ENCODE results near the gene VN1R2.
"Not testable (repeated sequence)": the region's sequence is repeated elsewhere in the genome, so short reads cannot be mapped to it uniquely, and the experiment has no call there.

VN1R2 gene, protein sequence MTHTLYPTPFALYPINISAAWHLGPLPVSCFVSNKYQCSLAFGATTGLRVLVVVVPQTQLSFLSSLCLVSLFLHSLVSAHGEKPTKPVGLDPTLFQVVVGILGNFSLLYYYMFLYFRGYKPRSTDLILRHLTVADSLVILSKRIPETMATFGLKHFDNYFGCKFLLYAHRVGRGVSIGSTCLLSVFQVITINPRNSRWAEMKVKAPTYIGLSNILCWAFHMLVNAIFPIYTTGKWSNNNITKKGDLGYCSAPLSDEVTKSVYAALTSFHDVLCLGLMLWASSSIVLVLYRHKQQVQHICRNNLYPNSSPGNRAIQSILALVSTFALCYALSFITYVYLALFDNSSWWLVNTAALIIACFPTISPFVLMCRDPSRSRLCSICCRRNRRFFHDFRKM

DNA sequence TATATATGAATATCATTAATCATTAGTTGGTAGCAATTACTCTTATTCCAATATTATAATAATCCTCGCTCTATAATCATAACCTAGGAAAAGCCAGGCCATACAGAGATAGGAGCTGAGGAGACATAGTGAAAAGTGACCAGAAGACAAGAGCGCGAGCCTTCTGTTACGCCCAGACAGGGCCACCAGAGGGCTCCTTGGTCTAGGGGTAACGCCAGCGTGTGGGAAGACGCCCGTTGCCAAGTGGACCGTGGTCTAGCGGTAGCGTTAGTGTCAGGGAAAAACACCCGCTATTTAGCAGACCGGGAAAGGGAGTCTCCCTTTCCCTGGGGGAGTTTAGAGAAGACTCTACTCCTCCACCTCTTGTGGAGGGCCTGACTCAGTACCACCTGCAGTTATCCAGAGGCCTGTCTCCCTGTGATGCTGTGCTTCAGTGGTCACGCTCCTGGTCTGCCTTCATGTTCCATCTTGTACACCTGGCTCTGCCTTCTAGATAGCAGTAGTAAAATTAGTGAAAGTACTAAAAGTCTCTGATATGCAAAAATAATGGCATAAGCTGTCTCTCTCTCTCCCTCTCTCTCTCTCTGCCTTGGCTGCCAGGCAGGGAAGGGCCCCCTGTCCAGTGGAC is at the start of gene VN1R2:
TSS of gene VN1R2 (plus strand) at position 578 of the 628 bp plus-strand sequence. CDS start 84 bp downstream, outside the sequence.
- DNase-seq, result not testable (repeated sequence)

DNA sequence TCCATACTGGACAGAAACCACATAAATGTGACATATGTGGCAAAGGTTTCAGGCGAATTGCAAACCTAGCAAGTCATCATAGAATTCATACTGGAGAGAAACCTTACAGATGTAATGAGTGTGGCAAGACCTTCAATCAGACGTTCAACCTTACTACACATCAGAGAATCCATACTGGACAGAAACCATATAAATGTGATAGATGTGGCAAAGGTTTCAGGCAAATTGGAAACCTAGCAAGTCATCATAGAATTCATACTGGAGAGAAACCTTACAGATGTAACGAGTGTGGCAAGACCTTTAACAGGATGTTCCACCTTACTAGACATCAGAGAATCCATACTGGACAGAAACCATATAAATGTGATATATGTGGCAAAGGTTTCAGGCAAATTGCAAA is 46.5 kb upstream of the VN1R2 start:
- DNase-seq, result not testable (repeated sequence)

DNA sequence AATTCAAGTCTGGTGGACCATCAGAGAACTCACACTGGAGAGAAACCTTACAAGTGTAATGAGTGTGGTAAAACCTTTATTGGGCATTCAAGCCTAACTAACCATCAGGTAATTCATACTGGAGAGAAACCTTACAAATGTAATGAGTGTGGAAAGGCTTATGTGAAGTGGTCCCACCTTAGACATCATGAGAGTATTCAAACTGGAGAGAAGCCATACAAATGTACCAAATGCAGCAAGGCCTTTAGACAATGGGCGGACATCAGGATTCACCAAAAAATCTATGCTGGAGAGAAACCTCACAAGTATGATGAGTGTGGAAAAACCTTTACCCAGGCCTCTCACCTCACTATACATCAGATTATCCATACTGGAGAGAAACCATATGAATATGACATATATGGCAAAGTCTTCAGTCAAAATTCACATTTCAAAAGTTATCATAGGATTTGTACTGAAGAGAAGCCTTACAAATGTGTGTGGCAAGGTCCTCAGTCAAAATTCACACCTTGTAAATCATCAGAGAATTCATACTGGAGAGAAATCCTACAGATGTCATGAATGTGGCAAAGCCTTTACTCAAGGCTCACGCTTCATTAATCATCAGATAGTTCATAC is 45.3 kb upstream of the VN1R2 start:
- DNase-seq, result no peak

DNA sequence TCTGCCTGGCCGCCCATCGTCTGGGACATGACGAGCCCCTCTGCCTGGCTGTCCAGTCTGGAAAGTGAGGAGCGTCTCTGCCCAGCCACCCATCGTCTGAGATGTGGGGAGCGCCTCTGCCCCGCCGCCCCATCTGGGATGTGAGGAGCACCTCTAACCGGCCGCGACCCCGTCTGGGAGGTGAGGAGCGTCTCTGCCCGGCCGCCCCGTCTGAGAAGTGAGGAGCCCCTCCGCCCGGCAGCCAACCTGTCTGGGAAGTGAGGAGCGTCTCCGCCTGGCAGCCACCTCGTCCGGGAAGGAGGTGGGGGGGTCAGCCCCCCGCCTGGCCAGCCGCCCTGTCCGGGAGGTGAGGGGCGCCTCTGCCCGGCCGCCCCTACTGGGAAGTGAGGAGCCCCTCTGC is 35.4 kb upstream of the VN1R2 start:
- not testable (repeated sequence) for DNase-seq

DNA sequence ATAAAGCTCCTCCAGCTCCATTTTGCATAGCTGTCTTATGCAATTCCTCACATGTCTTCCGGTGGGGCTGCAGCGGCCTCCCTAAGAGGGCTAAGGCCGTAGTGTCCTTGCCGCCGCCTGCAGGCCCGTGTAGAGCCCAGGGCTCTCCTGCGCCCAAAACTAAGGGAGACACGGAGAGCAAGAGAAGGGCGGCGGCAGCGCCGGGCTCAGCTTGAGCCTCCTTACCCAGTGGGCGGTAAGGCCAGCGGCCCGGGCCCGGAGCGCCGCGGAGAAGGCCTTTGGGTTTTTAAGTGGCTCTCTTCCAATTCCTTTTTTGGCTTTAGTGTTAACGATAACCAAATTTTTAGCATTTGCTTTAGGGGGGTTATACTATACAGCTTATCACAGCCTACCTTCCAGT is 33.5 kb upstream of the VN1R2 start:
- no peak for DNase-seq

DNA sequence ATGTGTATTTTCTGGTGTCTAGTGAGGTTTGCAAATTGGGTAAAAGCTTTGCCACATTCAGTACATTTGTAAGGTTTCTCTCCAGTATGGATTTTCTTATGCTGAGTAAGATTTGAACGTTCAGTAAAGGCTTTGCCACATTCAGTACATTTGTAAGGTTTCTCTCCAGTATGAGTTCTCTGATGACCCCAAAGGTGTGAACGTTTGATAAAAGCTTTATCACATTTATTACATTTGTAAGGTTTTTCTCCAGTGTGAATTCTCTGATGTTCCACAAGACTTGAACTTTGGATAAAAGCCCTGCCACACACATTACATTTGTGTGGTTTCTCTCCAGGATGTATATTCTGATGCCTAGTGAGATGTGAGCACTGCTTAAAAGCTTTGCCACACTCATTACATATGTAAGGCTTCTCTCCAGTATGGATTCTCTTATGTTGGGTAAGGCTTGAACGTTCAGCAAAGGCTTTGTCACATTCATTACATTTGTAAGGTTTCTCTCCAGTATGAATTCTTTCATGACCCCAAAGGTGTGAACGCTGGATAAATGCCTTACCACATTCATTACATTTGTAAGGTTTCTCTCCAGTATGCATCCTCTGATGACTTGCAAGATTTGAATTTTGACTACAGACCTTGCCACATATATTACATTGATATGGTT is 20.8 kb upstream of the VN1R2 start:
- no peak for DNase-seq

DNA sequence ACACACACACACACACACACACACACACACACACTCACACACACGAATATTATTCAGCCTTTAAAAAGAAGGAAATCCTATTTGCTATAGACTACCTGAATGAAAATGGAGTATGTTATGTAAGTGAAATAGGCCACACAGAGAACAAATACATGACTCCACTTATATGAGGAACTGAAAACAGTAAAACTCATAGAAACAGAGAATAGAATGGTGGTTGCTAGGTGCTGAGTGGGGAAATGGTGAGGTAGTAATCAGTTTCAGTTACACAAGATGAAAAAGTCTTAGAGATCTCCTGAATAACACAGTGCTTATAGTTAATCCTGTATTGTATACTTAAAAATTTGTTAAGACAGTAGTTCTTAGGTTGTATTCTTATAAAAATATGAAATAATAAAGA is 11.6 kb upstream of the VN1R2 start:
- no peak for DNase-seq

DNA sequence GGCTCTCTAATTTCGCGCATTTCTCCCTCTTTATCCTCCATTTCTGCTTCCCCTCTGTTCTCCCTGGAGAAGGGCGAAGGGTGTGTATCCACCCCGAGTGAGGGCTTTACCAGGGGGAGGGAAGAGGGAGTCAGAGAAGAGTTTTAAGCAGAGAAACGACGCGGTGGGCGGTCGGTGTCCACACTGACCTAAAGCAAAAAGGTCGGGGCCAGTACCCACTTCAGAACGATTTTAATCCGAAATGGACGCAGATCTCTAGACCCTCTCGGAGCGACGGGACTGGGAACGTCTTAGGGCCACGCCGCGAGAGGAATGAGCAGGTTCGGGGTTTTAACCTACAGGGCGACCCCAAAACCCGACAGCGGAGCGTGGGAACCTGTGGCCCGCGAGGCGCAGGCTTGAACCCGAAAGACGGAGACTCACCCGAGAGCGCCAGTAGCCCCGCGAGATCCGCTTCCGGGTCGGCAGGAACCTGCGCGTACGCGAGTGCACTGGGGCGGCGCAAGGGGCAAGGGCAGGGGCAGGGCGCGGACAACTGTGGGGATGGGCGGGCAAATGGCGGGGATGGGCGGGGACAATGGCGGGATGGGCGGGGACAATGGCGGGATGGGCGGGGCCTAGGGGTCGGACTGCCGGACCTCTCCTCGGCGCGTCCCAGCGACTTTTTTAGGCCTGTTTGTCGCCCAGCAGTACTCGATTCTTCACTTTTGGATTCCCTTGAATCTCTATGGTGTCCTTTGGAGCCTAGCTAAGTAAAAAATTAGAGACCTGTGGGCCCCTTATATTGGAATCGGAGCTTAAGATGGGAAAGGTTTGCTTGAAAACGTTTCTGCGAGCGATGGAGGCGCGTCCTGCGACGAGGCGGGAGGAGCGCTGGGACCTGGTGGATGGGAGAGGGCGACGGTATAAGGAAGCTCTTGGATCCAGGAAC is 3.4 kb upstream of the VN1R2 start, which contains the start of gene ZNF677:
TSS of gene ZNF677 (minus strand) at position 463 of the 931 bp plus-strand sequence. CDS start 3,323 bp downstream, outside the sequence.
- peak; percentile 66 for DNase-seq

DNA sequence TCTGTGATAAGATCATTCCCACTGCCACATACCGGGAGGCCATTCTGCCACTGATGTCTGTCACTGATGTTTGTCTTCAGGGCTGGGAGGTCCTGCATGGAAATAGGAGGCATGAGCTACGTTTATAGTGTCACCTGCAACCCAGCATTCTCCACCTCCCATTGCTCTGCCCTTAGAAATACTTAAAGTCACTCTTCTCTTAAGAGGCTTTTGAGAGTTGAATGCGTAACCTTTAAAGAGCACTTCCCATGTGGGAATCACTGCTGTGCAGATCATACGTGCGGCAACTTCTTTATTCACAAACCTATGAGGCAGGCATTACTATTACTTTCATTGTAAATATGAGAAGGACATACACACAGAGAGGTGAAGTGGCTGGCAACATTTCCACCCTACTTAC is 9.5 kb downstream of the VN1R2 start, which contains the start of gene VN1R4:
TSS of gene VN1R4 (minus strand) at position 101 of the 400 bp plus-strand sequence. CDS start at position 43, 58 bp downstream.
- DNase-seq, result not testable (repeated sequence)

DNA sequence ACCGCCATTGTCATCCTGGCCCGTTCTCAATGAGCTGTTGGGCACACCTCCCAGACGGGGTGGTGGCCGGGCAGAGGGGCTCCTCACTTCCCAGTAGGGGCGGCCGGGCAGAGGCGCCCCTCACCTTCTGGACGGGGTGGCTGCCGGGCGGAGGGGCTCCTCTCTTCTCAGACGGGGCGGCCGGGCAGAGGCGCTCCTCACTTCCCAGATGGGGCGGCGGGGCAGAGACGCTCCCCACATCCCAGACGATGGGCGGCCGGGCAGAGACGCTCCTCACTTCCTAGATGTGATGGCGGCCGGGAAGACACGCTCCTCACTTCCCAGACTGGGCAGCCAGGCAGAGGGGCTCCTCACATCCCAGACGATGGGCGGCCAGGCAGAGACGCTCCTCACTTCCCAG is 11.8 kb downstream of the VN1R2 start:
- not testable (repeated sequence) for DNase-seq

DNA sequence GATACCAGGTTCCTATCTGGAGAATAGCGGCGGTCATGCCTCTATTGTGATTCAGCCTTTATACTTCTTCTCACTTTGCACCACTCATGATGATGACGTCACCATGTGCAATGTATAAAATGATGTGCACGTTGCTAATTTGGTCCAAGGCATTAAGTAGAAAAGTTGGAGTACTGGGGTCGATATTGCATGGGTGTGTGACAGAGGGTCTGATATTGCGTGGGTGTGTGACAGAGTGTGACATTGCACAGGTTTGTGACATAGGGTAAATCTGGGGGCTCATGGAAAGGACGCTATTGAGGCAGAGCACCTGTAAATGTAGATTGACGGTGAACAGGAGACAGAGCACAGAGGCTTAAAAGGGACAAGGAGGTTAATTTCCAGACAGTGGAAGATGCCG is 14.0 kb downstream of the VN1R2 start:
- no peak for DNase-seq

DNA sequence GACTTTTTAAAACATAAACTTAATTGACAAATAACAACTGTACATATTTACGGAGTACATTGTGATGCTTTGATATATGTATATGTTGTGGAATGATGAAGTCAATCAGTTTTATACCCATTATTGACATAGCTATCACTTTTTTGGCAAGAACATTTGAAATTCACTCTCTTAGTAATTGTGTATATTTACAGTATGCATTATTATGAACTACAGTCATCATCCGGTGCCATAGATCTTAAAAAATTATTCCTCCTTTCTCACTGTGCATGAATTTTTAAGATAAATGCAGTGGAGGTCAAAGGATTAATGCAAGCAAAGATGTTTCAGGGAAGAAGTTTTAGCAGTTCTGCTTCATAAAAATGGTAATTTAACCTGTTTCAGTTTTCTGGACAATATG is 17.4 kb downstream of the VN1R2 start:
- no peak for DNase-seq

DNA sequence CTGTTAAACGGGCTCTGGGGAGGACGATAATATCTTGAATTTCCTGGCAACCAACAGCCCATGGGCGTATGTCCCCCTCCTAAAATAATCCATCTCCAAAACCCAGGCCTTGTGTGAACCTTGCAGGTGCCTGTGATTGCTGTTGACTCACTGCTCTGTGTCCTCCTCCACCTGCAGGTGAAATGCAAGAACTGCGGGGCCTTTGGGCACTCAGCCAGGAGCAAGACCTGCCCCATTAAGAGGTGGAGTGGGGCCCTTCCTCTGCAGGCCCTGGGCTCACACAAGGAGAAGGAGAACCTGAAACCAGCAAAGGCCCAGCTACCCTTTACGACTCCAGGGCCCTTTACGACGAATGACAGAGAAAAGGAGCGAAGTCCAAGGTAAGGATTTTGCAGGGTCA is 23.9 kb downstream of the VN1R2 start:
- DNase-seq, result not testable (repeated sequence)

DNA sequence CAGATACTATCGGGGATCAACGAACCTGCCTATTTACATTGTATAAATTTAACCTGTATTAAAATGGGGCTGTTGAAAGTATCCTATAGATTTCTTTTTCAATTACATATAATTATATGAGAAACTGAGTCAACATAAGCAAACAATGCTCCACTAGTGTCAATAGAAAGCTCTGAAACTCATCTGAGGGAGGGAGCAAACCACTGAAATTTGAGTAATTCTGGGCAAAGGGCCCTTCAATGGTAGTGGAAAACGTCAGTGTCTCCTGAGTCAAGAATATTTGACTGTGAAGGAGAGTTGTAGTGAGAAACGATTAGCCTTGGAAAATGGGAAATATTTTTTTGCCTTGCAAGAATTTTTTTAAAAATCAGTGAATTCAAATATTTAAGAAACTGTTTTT is 27.0 kb downstream of the VN1R2 start:
- no peak for DNase-seq

DNA sequence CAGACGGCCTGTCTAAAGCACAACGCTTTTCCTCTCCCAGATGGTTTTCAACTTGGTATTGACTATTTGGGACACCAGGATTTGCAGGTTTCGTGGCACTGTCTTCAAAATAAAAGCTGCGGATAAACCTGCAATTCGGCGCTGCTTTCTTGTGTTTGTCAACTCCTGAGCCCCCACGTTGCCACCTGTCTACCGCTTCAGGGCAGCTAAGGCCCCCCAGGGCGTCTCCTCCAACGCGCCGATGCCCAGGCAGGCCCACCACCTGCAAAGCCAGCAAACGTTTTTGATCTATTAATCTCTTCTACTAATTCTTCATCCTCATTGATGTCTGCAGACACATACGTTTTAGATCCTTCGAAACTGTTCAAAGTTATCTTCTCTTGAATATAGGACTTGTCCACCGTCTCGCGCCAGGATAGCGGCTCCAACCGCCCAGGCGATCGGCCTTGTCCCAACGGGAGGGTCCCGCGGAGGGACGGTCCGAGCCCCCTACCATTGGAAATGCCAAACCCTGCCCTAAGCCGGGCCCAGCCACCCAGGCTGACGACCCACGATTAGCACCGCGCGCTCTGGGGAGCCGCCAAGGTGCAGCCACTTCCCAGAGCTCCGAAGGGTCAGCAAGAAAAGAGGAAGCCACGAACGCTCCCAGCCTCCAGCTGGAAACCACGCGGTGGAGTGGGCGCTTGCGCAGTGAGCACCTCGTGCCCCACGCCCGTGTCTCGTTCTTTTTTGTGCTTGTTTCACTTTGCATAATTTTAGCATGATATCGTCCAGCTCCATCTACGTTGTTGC is 32.9 kb downstream of the VN1R2 start:
- DNase-seq, result no peak

DNA sequence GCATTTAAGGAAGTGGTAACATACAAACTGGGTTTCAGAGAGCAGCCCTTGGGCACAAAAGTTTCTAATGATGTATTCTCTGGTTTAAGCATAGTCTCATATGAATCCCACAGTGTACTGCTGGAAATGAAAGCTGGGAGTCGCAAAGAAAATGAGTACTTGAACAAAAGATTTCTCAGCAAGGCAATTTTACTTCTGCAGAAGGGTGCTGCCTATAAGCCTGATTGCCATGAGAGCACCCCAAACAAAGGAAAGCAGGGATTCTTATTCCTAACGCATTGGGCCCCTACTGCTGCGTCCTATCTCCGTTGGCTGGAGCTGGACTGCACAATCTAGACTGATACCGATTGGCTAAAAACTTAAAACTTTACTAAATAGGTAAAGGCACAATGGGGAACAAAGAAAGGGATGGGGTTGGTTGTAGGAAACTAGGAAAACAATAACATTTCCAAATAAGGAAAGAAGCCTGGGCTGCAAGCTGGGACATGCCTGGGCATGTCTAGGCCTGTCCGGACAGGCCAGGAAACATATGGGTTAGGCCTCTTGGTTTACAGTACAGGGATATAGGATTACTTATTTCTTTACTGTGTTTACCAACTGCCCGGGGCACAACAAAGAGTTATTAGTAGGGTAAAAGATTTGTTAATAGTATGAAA is 36.8 kb downstream of the VN1R2 start:
- no peak for DNase-seq

DNA sequence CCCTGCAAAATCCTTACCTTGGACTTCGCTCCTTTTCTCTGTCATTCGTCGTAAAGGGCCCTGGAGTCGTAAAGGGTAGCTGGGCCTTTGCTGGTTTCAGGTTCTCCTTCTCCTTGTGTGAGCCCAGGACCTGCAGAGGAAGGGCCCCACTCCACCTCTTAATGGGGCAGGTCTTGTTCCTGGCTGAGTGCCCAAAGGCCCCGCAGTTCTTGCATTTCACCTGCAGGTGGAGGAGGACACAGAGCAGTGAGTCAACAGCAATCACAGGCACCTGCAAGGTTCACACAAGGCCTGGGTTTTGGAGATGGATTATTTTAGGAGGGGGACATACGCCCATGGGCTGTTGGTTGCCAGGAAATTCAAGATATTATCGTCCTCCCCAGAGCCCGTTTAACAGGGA is 43.2 kb downstream of the VN1R2 start:
- not testable (repeated sequence) for DNase-seq

DNA sequence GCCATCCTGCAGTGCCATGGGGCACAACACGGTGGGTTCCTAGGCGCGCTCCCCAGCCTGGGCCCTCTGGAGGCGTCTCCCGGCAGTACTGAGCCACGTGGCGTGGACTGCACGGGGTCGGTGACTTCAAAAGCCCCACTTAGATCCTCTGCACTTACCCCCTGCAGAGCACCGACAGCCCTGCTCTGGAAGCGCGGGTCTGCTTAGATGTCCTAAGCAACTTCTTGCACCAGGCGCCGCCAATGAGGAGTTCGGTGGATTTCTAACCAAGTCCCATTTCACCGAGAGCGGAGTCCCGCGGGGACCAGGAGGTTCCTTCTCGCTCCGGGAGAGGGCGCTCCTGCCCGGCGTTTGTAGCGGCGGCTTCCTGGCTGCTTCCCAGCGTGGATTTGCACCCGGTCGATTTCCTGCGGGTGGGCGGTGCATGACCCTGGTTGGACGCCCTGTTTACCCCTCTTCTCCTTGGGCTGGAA is 50.3 kb downstream of the VN1R2 start:
- peak; percentile 5 for DNase-seq
